T-helper 1 cell treated with Interleukin-12 subunit alpha and Interleukin-12 subunit beta and Interleukin-4 antibody, amounts not matched to agents 30 ng/mL and 1 ng/mL, for 36 hours (primary cell): ENCODE measurements around the gene UPK3B. TPM values are rescaled to one million over a fixed set of nuclear protein-coding genes. Genes with fewer than 3 reads are reported as not detected.
"Not testable (repeated sequence)": the region's sequence is repeated elsewhere in the genome, so short reads cannot be mapped to it uniquely, and the experiment has no call there.

Experiments used
- intact Hi-C: fragments of 100-400 bp; cut with micrococcal nuclease; formaldehyde crosslinking; loops from one replicate; pipeline ENCODE4 v1.15.1; 2024
- total RNA-seq: library from RNA; stranded (reverse); gene quantifications from 2 replicates; pipeline ENCODE4 v1.2.3, GENCODE V29; 2022

UPK3B gene
- total RNA-seq, 1 donor from 2014 or later: 2.0 TPM

- intact Hi-C loops: not testable (repeated sequence)
These were observed 22.4 kb upstream of the UPK3B start for GRCh38 chr7:76487969-76488368.

GRCh38 chr7:76492139-76492538 is 18.2 kb upstream of the UPK3B start:
- intact Hi-C loops: not testable (repeated sequence)

GRCh38 chr7:76495717-76496116 is 14.6 kb upstream of the UPK3B start:
- intact Hi-C loops: not testable (repeated sequence)

GRCh38 chr7:76497918-76498582 is 12.3 kb upstream of the UPK3B start:
- intact Hi-C loops: not testable (repeated sequence)

GRCh38 chr7:76498583-76499200 is 11.7 kb upstream of the UPK3B start:
- intact Hi-C loops: not testable (repeated sequence)

- intact Hi-C loops: not testable (repeated sequence)
These were observed 11.0 kb upstream of the UPK3B start for GRCh38 chr7:76499201-76499923.

GRCh38 chr7:76499924-76500241 is 10.5 kb upstream of the UPK3B start:
- intact Hi-C loops: not testable (repeated sequence)

- intact Hi-C loops: not testable (repeated sequence)
These were observed 8.1 kb upstream of the UPK3B start for GRCh38 chr7:76502224-76502623.

- intact Hi-C loops: not testable (repeated sequence)
These were observed 7.5 kb upstream of the UPK3B start for GRCh38 chr7:76502836-76503235.

GRCh38 chr7:76503244-76503643 is 7.1 kb upstream of the UPK3B start:
- intact Hi-C loops: not testable (repeated sequence)

- intact Hi-C loops: not testable (repeated sequence)
These were observed 5.8 kb upstream of the UPK3B start for GRCh38 chr7:76504351-76505167.

- intact Hi-C loops: no loop called here
These were observed 4.9 kb upstream of the UPK3B start for GRCh38 chr7:76505168-76506080.

- intact Hi-C loops: no loop called here
These were observed 4.3 kb upstream of the UPK3B start for GRCh38 chr7:76506081-76506440.

- intact Hi-C loops: not testable (repeated sequence)
These were observed 3.7 kb upstream of the UPK3B start for GRCh38 chr7:76506643-76507042.

GRCh38 chr7:76507723-76508406 is 2.5 kb upstream of the UPK3B start:
- intact Hi-C loops: no loop called here

- intact Hi-C loops: loop anchor here (10.0 kb wide), 1 partner anchor 533 kb away; no protein-coding TSS in a partner anchor
These were observed 1.0 kb downstream of the UPK3B start for GRCh38 chr7:76511200-76511910.

- intact Hi-C loops: loop anchor here (10.0 kb wide), 1 partner anchor 533 kb away; no protein-coding TSS in a partner anchor
These were observed 1.8 kb downstream of the UPK3B start for GRCh38 chr7:76511911-76512885.
